AG10803 (cell line): ENCODE measurements around the gene MLIP.

ENCODE experiments used
- DNase-seq: peaks from one replicate; pipeline ENCODE4 v3.0.0; 2010; ENCODE audit warnings: low read depth
- H3K4me3 ChIP-seq: 2 replicates; pipeline ENCODE4 v1.5.1; 2011; ENCODE audit warnings: mild to moderate bottlenecking, low read length, control low read depth
- CTCF ChIP-seq: conservative IDR thresholded peaks from 2 replicates; pipeline ENCODE4 v1.5.1; 2011; ENCODE audit warnings: mild to moderate bottlenecking, low read length, control low read depth, inconsistent platforms

MLIP gene

GRCh38 chr6:54096811-54097210 lies 14.4 kb upstream of the MLIP start:
- no peak for TF ChIP-seq CTCF
- DNase-seq: no peak
- no peak overlapping the region for H3K4me3 ChIP-seq

GRCh38 chr6:54097753-54098152 lies 13.5 kb upstream of the MLIP start:
- no peak for TF ChIP-seq CTCF
- DNase-seq: no peak

GRCh38 chr6:54098450-54099044 lies 12.7 kb upstream of the MLIP start:
- DNase-seq: no peak
- TF ChIP-seq CTCF: no peak

More at GRCh38 chr6:54097753-54098152, 13.5 kb upstream of the MLIP start:
- H3K4me3 ChIP-seq: no peak overlapping the region

GRCh38 chr6:54099225-54099624 lies 12.0 kb upstream of the MLIP start:
- no peak for TF ChIP-seq CTCF
- H3K4me3 ChIP-seq: no peak overlapping the region
- no peak for DNase-seq

More at GRCh38 chr6:54098450-54099044, 12.7 kb upstream of the MLIP start:
- H3K4me3 ChIP-seq: no peak overlapping the region

- no peak for TF ChIP-seq CTCF
- DNase-seq: no peak
- H3K4me3 ChIP-seq: no peak overlapping the region
Measured at GRCh38 chr6:54100411-54101006, 10.7 kb upstream of the MLIP start.

- H3K4me3 ChIP-seq: no peak overlapping the region
- no peak for TF ChIP-seq CTCF
- DNase-seq: no peak
Measured at GRCh38 chr6:54102238-54102637, 9.0 kb upstream of the MLIP start.

- no peak overlapping the region for H3K4me3 ChIP-seq
- TF ChIP-seq CTCF: no peak
- DNase-seq: no peak
Measured at GRCh38 chr6:54103497-54103896, 7.7 kb upstream of the MLIP start.
